GM18507 (cell line): ENCODE measurements around the gene MLPH.

ENCODE experiments used
- DNase-seq: peaks from one replicate; pipeline ENCODE4 v3.0.0; 2011; ENCODE audit warnings: low read depth; ENCODE audit not compliant: insufficient read length; ENCODE audit errors: extremely low spot score
- FAIRE-seq: peaks from 2 replicates; lab custom pipeline; 2011; peaks lifted over from hg19 to GRCh38; lab: Jason Lieb, UNC

MLPH gene

GRCh38 chr2:237535385-237536082 lies 48.5 kb downstream of the MLPH start:
- FAIRE-seq (no peak), DNase-seq (no peak)

GRCh38 chr2:237536083-237536415 lies 49.0 kb downstream of the MLPH start:
- no peak for FAIRE-seq
- no peak for DNase-seq

- no peak for DNase-seq
- FAIRE-seq: no peak
These were observed 49.6 kb downstream of the MLPH start for GRCh38 chr2:237536617-237537016.

GRCh38 chr2:237538001-237538720 lies 51.1 kb downstream of the MLPH start:
- FAIRE-seq (no peak), DNase-seq (no peak)

GRCh38 chr2:237538901-237539300 lies 51.9 kb downstream of the MLPH start:
- DNase-seq (no peak), FAIRE-seq (no peak)

GRCh38 chr2:237539681-237540080 lies 52.6 kb downstream of the MLPH start:
- FAIRE-seq (no peak), DNase-seq (no peak)

- DNase-seq (no peak), FAIRE-seq (no peak)
These were observed 53.2 kb downstream of the MLPH start for GRCh38 chr2:237540223-237540775.

GRCh38 chr2:237540823-237541222 lies 53.8 kb downstream of the MLPH start:
- FAIRE-seq (no peak), DNase-seq (no peak)

GRCh38 chr2:237541243-237541642 lies 54.2 kb downstream of the MLPH start:
- no peak for DNase-seq
- FAIRE-seq: no peak

- no peak for FAIRE-seq
- DNase-seq: no peak
These were observed 55.1 kb downstream of the MLPH start for GRCh38 chr2:237542001-237542704.

GRCh38 chr2:237546040-237546875 lies 59.2 kb downstream of the MLPH start:
- FAIRE-seq (no peak), DNase-seq (no peak)

- DNase-seq (no peak), FAIRE-seq (no peak)
These were observed 59.9 kb downstream of the MLPH start for GRCh38 chr2:237546876-237547395.

GRCh38 chr2:237547841-237548416 lies 60.9 kb downstream of the MLPH start:
- DNase-seq: no peak
- FAIRE-seq: no peak

- FAIRE-seq: no peak
- DNase-seq: no peak
These were observed 62.2 kb downstream of the MLPH start for GRCh38 chr2:237549216-237549615.

GRCh38 chr2:237549643-237550415 lies 62.8 kb downstream of the MLPH start:
- DNase-seq (no peak), FAIRE-seq (no peak)

- DNase-seq (no peak), FAIRE-seq (no peak)
These were observed 64.1 kb downstream of the MLPH start for GRCh38 chr2:237551071-237551574.

- no peak for FAIRE-seq
- DNase-seq: no peak
These were observed 65.9 kb downstream of the MLPH start for GRCh38 chr2:237552908-237553307.

GRCh38 chr2:237553948-237554347 lies 66.9 kb downstream of the MLPH start:
- FAIRE-seq (no peak), DNase-seq (no peak)
